Choroid plexus epithelial cell (primary cell): ENCODE results near the gene TNPO3.

Experiments used
- DNase-seq: peaks from one replicate; pipeline ENCODE4 v3.0.0-alpha.2; 2010; ENCODE audit warnings: low read depth
- H3K4me3 ChIP-seq: 2 replicates; pipeline ENCODE4 v1.5.1; 2011; ENCODE audit warnings: low read depth, mild to moderate bottlenecking, control low read depth, low read length, moderate library complexity
- CTCF ChIP-seq: conservative IDR thresholded peaks from 2 replicates; pipeline ENCODE4 v1.5.1; 2011; ENCODE audit warnings: low read depth, mild to moderate bottlenecking, control low read depth, inconsistent platforms, low read length, moderate library complexity

The TNPO3 gene

GRCh38 chr7:129037585-129037984, 17.3 kb downstream of the TNPO3 start:
- TF ChIP-seq CTCF = no peak
- no peak for DNase-seq

GRCh38 chr7:129032017-129032416, 22.9 kb downstream of the TNPO3 start:
- DNase-seq = no peak
- H3K4me3 ChIP-seq = no peak overlapping the region

More at GRCh38 chr7:129037585-129037984, 17.3 kb downstream of the TNPO3 start:
- H3K4me3 ChIP-seq = no peak overlapping the region

GRCh38 chr7:129030440-129030839, 24.5 kb downstream of the TNPO3 start:
- DNase-seq = no peak
- no peak for TF ChIP-seq CTCF
- H3K4me3 ChIP-seq = no peak overlapping the region

More at GRCh38 chr7:129032017-129032416, 22.9 kb downstream of the TNPO3 start:
- no peak for TF ChIP-seq CTCF

GRCh38 chr7:129024125-129024524, 30.8 kb downstream of the TNPO3 start:
- DNase-seq = no peak
- no peak overlapping the region for H3K4me3 ChIP-seq
- TF ChIP-seq CTCF = no peak

GRCh38 chr7:129021656-129022055, 33.3 kb downstream of the TNPO3 start:
- H3K4me3 ChIP-seq = no peak overlapping the region
- DNase-seq = no peak
- no peak for TF ChIP-seq CTCF

GRCh38 chr7:129017933-129018538, 36.9 kb downstream of the TNPO3 start:
- H3K4me3 ChIP-seq = no peak overlapping the region
- TF ChIP-seq CTCF = no peak
- no peak for DNase-seq

- TF ChIP-seq CTCF = no peak
- no peak for DNase-seq
- no peak overlapping the region for H3K4me3 ChIP-seq
These were observed 37.6 kb downstream of the TNPO3 start for GRCh38 chr7:129017264-129017663.
